Chondrocyte (in vitro differentiated cells): Measurements from ENCODE around the gene WDR38. TPM values are rescaled to one million over a fixed set of nuclear protein-coding genes. Genes with fewer than 3 reads are reported as not detected.
"Not testable (repeated sequence)": the region's sequence is repeated elsewhere in the genome, so short reads cannot be mapped to it uniquely, and the experiment has no call there.

Experiments used
- DNase-seq: peaks from one replicate; pipeline ENCODE4 v3.0.0; 2021; ENCODE audit warnings: mixed read lengths, low spot score
- H3K27ac Mint-ChIP-seq: one replicate; pipeline ENCODE4 v1.8.0; 2021; ENCODE audit warnings: mild to moderate bottlenecking, moderate library complexity, mixed read lengths; ENCODE audit not compliant: unreplicated experiment
- H3K27me3 Mint-ChIP-seq: 2 replicates; pipeline ENCODE4 v1.8.0; 2021; ENCODE audit warnings: low read depth, mixed read lengths
- H3K36me3 Mint-ChIP-seq: 2 replicates; pipeline ENCODE4 v1.8.0; 2021; ENCODE audit warnings: low read depth, mixed read lengths
- H3K4me1 Mint-ChIP-seq: 2 replicates; pipeline ENCODE4 v1.8.0; 2021; ENCODE audit warnings: low read depth, mild to moderate bottlenecking, mixed read lengths
- H3K4me3 Mint-ChIP-seq: one replicate; pipeline ENCODE4 v1.8.0; 2021; ENCODE audit warnings: mild to moderate bottlenecking, moderate library complexity, mixed read lengths; ENCODE audit not compliant: unreplicated experiment
- H3K9me3 Mint-ChIP-seq: 2 replicates; pipeline ENCODE4 v1.8.0; 2021; ENCODE audit warnings: low read depth, mixed read lengths
- total RNA-seq: library from RNA; stranded (reverse); gene quantifications from 3 replicates; pipeline ENCODE4 v1.2.1, GENCODE V29; 2021
- TF ChIP-seq, protein P1 (sequence below): fragments of 200-600 bp; sonication (generic); IDR thresholded peaks from 2 replicates; pipeline ENCODE4 v1.5.0; 2021; ENCODE audit warnings: antibody characterized with exemption, mild to moderate bottlenecking, moderate library complexity

Gene WDR38
- total RNA-seq, 1 donor from 2014 or later: not detected

DNA sequence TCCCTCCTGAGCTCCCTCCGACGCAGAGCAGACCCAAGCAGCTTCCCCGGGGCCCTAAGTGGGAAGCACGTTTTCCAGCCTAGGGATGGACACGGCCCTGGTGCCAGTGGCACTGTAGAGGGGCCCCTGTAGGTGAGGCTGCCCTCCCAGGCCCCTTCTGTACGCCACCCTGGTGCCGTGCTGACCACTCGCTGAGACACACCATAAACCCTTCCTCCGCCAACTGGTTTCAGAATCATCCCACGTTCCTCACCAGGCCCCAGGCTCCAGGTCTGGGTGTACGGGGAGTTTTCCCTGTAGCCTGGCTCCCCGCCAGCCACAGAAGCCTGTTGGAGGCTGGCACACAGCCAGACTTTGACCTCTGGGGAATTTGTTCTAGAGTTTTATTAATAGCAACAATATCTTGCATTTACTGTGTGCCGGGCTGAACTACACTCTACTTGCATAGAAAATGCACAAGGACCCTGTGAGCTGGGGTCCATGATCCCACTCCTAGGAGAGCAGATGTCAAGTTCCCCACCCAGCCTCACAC lies 18.2 kb upstream of the WDR38 start:
- Mint-ChIP-seq H3K27ac (peak overlapping the region; percentile 93), H3K27me3 (no peaks in the 10 kb centered on the region), H3K36me3 (no peaks in the 10 kb centered on the region), H3K4me1 (peaks cover 36% of the 10 kb centered on the region), H3K9me3 (no peaks in the 10 kb centered on the region), H3K4me3 (no peak overlapping the region)
- TF ChIP-seq, protein P1, sequence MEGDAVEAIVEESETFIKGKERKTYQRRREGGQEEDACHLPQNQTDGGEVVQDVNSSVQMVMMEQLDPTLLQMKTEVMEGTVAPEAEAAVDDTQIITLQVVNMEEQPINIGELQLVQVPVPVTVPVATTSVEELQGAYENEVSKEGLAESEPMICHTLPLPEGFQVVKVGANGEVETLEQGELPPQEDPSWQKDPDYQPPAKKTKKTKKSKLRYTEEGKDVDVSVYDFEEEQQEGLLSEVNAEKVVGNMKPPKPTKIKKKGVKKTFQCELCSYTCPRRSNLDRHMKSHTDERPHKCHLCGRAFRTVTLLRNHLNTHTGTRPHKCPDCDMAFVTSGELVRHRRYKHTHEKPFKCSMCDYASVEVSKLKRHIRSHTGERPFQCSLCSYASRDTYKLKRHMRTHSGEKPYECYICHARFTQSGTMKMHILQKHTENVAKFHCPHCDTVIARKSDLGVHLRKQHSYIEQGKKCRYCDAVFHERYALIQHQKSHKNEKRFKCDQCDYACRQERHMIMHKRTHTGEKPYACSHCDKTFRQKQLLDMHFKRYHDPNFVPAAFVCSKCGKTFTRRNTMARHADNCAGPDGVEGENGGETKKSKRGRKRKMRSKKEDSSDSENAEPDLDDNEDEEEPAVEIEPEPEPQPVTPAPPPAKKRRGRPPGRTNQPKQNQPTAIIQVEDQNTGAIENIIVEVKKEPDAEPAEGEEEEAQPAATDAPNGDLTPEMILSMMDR: no peak
- no peak for DNase-seq

DNA sequence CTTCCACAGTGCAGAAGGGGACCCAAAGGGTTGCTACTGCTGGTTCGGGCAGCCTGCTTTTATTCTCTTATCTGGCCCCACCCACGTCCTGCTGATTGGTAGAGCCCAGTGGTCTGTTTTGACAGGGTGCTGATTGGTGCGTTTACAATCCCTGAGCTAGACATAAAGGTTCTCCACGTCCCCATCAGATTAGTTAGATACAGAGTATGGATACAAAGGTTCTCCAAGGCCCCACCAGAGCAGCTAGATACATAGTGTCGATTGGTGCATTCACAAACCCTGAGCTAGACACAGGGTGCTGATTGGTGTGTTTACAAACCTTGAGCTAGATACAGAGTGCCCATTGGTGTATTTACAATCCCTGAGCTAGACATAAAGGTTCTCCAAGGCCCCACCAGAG lies 15.1 kb upstream of the WDR38 start:
- DNase-seq, H3K36me3 Mint-ChIP-seq, H3K27me3 Mint-ChIP-seq, H3K9me3 Mint-ChIP-seq, H3K27ac Mint-ChIP-seq, H3K4me3 Mint-ChIP-seq: not testable (repeated sequence)
- peaks cover 27% of the 10 kb centered on the region for H3K4me1 Mint-ChIP-seq

DNA sequence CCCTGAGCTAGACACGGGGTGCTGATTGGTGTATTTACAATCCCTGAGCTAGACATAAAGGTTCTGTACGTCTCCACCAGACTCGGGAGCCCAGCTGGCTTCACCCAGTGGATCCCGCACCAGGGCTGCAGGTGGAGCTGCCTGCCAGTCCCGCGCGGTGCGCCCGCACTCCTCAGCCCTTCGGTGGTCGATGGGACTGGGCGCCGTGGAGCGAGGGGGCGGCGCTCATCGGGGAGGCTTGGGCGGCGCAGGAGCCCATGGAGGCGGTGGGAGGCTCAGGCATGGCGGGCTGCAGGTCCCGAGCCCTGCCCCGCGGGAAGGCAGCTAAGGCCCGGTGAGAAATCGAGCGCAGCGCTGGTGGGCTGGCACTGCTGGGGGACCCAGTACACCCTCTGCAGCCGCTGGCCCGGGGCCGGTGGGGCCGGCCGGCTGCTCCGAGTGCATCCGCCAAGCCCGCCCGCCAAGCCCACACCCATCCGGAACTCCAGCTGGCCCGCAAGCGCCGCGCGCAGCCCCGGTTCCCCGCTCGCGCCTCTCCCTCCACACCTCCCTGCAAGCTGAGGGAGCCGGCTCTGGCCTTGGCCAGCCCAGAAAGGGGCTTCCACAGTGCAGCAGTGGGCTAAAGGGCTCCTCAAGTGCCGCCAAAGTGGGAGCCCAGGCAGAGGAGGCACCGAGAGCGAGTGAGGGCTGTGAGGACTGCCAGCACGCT lies 14.5 kb upstream of the WDR38 start:
- H3K27me3 Mint-ChIP-seq, H3K9me3 Mint-ChIP-seq, DNase-seq, H3K36me3 Mint-ChIP-seq, H3K4me3 Mint-ChIP-seq, H3K27ac Mint-ChIP-seq: not testable (repeated sequence)
- H3K4me1 Mint-ChIP-seq: peaks cover 33% of the 10 kb centered on the region

DNA sequence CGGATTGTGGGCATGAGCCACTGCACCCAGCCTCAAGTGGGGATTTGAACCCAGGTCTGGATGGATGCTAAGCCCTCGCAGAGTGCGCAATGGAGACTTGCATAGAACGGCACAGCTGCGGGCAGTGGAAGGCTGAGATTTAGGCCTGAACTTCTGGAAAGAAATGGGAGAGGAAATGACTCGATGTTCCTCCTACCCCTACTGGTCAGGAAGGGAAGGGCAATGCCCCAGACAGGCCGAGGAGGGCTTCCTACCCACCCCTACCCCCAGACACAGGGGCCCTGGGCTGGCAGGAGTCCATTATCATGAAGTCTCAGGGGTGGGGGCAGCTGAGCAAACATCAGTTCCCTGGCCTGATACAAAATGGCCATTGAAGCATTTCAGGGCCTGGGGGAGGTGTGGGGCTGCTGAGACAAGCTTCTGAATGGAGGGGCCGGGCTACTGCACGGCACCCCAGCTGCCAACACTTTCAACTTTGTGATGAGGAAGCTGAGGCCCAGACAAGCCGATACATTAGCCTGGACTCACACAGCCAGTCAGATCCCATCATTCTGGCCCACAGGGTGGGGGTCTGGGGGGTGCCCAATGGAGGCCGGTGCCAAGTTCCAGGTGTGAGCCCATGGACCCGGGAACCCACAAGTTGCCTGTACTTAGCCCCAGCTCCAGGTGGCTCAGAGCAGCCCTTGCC lies 13.5 kb upstream of the WDR38 start:
- TF ChIP-seq, protein P1: peak; percentile 76
- H3K4me3 Mint-ChIP-seq: no peak overlapping the region
- H3K27ac Mint-ChIP-seq: no peak overlapping the region
- peaks cover 35% of the 10 kb centered on the region for H3K4me1 Mint-ChIP-seq
- DNase-seq: no peak
- H3K9me3 Mint-ChIP-seq: no peaks in the 10 kb centered on the region
- H3K36me3 Mint-ChIP-seq: no peaks in the 10 kb centered on the region
- H3K27me3 Mint-ChIP-seq: no peaks in the 10 kb centered on the region

DNA sequence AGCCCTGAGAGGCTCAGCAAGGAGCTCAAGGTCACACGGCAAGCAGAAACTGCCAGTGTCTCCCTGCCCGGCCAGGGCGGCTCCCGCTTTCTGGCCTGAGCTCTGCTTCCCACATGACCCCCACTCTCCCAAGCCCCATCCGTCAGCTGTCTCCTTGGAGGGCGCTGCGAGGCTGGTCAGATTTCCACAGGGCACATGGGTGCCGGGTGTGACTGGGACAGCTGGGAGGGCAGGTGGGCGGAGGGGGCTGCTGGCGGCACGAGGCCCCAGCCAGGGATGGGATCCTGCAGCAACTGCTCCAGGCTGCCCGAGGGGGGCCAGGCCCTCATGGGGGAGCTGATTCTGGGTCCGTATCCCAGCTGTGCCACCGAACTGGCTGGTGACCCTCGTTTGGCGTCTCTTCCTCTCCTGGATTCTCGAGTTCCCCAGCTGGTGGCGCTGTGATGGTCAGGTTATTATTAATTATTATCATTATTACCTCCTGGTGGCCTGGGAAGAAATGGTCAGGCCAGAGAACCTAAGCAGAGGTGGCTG lies 12.9 kb upstream of the WDR38 start:
- no peak overlapping the region for H3K4me3 Mint-ChIP-seq
- no peaks in the 10 kb centered on the region for H3K36me3 Mint-ChIP-seq

More for the DNA sequence above, 12.9 kb upstream of the WDR38 start:
- H3K9me3 Mint-ChIP-seq: no peaks in the 10 kb centered on the region
- no peak overlapping the region for H3K27ac Mint-ChIP-seq
- TF ChIP-seq, protein P1: peak; percentile 73
- H3K4me1 Mint-ChIP-seq: peaks cover 30% of the 10 kb centered on the region
- DNase-seq: no peak
- H3K27me3 Mint-ChIP-seq: no peaks in the 10 kb centered on the region
